CD4-positive, alpha-beta T cell treated with Interleukin-15 for 1 hour (primary cell): Measurements from ENCODE around the gene ODAD3.
A peak's percentile ranks its signal among the peaks of the same experiment; 100 is the strongest.
"Not testable (repeated sequence)": the region's sequence is repeated elsewhere in the genome, so short reads cannot be mapped to it uniquely, and the experiment has no call there.

ENCODE experiments used
- DNase-seq: peaks from one replicate; pipeline ENCODE4 v3.0.0-alpha.2; 2020

The ODAD3 gene

GRCh38 chr19:11435057-11435832 lies at the start of gene ODAD3, which contains the start of gene PRKCSH:
Gene ODAD3, minus strand, starts transcription at chr19:11435121. Its CDS starts 105 bp downstream, at chr19:11435016.
Gene PRKCSH, plus strand, starts transcription at chr19:11435635. Its CDS starts 483 bp downstream, at chr19:11436118.
- peak; percentile 99 for DNase-seq

DNA sequence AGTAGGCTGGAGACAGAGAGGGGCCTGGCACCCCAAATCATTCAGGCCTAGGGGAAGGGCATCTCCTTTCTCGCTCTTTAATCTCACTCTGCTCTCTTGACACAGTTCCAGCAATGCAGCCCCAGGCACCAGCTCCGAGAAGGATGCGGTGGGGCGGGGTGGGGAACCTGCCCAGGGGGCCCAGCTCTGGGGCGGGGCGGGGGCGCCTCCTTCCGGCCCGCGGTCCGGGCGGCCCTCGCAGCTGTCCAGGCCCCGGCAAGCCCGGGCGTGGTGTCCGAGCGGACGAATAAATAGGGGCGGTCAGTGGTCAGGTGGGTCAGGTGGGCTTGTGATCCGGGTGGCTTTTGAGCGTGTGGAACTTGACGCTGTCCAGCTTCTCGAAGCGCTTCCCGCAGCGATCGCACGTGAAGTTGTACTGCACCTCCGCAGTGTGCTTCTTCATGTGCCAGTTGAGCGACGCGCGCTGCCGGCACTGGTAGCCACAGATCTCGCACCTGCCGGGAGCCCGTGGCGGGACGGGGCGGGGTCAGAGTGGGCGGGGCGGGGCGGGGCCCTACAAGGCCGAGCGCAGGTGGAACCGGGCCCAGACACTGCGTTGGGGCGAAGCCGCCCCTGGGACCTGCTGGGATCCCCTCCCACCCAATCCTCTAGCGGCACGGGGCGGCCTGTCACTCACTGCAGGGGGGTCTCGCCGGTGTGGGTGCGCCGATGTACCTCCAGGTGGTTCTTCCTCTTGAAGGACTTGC lies 48.6 kb upstream of the ODAD3 start:
- DNase-seq: no peak

DNA sequence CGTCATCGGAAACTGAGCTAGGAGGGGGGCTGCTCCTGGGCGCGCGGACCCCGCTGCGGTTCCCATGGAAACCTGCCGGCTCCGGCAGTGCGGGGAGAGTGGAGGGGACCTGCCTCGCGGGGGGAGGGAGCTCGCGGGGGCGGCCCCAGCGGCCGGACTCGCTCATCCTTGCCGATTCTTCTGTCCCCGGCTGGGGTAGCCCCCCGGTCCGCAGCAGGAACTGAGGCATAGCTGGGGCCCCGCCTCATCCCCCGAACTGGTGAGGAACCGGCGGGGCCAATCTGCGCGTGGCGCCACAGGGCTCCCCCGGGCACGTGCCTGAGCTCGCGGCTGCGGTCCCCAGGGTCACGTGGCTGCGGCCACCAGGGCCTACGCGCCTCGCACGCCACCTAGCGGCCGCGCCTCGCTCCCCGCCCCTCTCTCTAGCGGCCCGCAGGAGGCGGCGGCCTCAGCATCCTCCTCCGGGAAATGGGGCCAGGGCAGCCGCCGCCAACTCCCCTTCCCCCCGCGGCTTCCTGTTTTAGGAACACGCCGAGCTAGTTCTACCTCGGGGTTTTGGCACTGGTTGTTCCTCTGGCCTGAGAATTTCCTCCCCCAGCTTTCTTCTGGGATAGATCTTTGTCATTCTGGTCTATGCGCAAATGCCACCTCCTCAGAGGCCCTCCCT lies 47.6 kb upstream of the ODAD3 start:
- DNase-seq: peak; percentile 85

DNA sequence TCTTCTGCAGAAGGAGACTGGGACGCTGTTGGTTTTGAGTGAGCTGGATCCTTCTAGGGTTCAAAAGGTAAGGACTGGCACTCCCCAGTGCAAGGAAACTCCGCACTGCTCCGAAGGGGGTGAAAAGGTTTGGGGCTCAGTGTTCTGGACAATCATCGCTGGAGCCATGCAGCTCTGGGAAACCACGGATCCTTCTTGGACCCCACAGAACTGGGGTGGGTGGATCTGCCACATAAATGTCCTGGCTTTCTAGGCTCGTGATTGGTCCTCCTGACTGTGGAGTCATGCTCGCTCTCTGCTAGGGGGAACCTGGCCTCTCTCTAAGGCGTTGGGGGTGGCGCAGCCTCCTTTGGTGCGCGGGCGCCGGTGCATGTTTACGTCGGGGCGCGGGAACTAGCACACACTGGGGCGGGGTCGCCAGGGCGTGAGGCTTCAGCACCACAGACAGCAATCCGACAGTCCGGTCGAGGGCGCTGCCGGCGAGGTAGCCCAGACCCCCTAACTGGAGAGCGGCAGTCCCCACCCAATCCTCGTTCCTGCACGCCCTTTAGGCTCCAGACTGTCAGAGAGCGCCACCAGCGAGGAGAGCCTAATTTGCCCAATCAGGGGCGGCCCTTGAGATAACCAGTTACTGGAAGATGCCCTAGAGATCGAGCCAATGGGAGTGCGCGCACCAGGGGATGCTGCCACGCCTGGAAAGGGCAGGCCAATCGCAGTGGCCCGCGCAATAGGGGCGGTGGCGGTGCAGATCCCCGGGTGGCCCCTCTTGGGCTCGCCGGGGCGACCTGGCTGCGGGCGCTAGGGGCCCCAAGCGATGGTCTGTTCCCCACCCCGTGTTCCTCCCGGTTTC lies 46.8 kb upstream of the ODAD3 start:
- peak; percentile 66 for DNase-seq

DNA sequence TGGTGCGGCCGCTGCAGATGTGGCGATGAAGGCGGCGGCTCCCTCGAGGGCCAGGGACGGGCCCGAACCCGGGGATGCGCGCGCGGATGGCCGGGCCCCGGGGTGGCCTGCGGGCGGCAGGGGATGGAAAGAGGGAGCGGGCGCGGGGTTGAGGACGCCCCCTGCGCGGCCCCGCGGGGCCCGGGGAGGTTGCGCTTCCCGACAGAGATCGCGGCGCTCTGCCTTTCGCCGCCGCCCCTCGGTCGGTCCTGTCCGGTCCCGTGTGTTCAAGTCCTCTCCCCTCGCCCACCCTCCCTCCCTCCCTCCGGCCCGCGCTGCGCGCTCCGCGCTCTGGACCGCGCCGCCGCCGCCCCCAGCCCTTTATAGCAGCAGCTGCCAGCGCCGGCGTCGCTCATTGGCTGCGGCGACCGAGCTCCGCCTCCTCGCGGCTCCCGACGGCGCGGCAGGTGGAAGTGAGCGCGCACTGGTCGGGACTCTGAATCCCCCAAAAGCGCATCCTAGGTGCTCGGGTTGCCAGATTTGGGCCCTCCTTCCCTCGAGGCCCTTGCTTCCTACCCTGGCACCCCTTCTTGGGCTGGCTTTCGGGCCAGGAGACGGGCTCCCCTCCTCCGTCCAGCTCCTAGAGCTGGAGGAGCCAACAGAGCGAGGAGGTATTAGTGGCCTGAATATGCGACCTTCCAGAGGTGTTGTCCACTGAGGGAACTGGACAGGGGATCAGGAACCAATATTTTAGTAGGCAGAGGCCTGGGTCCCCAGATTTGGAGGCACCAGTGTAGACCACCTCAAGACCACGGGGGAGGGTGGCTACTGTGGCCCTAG lies 46.0 kb upstream of the ODAD3 start, which contains the start of gene ELAVL3:
TSS of gene ELAVL3 (minus strand) at position 332 of the 819 bp plus-strand sequence. CDS start 438 bp downstream, outside the sequence.
- DNase-seq: no peak

GRCh38 chr19:11479898-11480714 lies 45.2 kb upstream of the ODAD3 start:
- no peak for DNase-seq

DNA sequence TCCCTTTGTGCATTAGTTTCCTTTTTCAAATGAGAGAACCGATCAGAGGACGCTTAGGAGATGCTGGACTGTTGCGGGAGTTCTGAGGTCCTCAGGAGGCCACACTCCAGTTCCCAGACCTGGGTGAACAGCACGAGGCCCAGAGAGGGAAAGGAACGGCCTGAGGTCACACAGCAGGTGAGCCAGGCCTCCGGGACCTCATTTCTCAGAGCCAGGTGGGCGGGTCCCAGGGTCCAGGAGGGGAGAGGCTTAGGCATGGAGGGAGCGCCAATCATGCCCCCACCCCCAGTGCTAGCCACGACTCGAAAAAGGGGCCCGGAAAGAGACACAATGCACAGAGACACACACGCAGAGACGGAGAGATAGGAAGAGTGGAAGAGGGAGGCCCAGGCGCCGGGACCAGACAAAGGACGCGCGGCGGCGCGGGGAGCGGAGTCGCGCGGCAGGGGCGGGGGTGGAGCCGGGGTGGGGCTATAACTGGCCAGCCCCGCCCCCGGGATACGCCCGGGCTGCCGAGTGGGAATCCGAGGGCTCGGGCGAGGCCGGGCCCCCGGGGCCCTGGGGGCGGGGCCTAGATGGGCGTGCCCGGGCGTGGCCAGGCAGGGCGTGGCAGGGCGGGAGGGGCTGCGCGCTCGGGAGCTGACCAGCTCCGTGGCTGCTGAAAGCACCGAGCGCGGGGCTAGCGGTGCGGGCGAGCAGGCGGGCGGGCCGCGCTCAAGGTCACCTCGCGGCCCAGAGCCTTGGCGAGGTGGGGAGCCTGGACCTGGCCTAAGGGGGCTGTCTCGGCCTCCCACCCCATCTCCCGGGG lies 44.4 kb upstream of the ODAD3 start:
- DNase-seq: no peak

- DNase-seq: no peak
These were observed 43.5 kb upstream of the ODAD3 start for GRCh38 chr19:11478167-11479089.

DNA sequence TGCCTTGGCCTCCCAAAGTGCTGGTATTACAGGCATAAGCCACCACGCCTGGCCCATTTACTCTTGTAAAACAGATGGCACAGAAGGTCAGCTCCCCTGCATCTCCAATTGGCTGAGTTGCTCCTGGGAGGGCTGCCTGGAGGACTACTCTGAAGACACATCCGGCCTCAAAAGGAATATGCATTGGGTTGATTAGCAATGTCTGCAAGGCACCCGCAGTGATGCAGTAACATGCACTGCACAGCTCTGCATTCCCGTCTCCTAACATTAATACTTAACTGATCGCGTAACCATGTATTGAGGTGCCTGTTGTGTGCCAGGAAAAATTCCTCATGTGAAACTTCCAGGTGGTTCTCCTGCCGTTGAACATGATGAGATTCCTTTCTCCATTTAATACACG lies 40.9 kb upstream of the ODAD3 start:
- no peak for DNase-seq

DNA sequence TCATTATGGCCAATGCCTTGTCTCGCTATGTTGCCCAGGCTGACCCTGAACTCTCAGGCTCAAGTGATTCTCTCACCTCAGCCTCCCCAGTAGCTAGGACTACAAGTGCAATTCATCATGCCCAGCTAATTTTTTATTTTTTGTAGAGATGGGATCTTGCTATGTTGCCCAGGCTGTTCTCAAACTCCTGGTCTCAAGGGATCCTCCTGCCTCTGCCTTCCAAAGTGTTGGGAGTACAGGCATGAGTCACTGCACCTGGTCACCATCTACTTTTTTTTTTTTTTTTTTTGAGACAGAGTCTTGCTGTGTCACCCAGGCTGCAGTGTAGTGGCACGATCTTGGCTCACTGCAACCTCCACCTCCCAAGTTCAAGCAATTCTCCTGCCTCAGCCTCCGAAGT lies 40.4 kb upstream of the ODAD3 start:
- DNase-seq: not testable (repeated sequence)

GRCh38 chr19:11473725-11474124 lies 38.8 kb upstream of the ODAD3 start:
- DNase-seq: no peak

GRCh38 chr19:11468266-11468845 lies 33.4 kb upstream of the ODAD3 start:
- DNase-seq: not testable (repeated sequence)

DNA sequence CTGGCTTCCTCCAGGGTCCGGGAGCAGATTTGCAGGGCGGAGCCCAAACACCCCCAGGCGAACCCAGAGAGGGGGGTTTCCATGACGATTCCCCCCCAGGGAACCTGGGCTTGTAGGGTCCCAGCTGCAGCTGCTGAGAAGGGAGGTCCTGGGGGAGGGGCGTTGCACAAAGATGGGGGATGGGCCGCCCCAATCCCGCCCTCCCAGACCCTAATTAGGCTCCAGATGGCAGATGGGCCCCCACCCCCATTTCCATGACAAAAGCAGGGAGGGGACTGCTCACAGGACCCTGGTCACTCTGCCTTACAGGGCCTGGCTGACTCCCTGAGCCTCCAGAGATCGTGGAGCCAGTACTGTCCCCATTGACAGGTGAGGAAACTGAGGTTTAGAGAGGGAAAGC lies 30.7 kb upstream of the ODAD3 start:
- DNase-seq: no peak

- DNase-seq: no peak
These were observed 29.7 kb upstream of the ODAD3 start for GRCh38 chr19:11464333-11465265.

DNA sequence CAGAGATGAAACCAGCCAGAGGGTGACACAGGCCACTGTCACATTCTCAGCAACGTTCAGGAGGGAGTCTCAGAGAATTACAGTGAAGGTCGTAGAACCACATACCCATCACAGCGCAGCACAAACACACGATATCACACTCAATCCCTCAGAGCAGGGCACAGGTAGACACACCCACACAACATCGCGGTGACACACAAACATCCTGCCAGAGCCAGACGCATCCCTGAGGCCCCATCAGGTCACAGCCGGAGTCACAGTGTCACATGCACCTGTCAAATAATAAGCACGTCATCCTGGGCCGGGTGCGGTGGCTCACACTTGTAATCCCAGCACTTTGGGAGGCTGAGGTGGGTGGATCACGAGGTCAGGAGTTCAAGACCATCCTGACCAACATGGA lies 28.5 kb upstream of the ODAD3 start:
- DNase-seq: no peak

DNA sequence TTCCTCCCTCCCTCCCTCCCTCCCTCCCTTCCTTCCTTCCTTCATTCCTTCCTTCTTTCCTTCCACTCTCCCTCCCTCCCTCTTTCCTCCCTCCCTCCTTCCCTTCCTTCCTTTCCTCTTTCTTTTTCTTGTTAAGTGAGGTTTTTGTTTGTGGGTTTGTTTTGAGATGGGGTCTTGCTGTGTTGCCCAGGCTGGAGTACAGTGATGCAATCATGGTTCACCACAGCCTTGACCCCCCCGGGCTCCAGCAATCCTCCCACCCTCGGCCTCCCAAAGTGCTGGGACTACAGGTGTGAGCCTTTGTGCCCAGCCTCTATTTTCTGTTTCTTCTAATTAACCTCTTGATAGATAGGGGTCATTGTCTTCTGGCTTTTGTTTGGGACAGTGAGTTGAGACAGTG lies 26.5 kb upstream of the ODAD3 start:
- DNase-seq: no peak

DNA sequence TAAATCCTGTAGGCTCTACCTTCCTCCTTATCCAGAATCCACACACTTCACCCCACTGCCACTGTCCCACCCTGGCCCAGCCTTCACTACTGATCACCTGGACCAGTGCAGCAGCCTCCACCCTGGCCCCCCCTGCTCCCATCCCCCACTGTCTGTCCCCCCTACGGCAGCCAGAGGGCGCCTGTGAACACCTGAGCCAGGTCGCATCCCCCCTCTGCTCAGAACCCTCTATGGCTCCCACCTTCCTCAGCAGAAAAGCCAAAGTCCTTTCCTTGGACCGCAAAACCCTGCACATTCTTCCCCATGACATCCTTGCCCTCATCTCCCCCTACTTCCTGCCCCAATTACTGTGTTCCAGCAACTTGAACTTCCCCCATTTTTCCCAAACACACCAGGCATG lies 25.3 kb upstream of the ODAD3 start:
- no peak for DNase-seq
